Coronary artery (tissue), 2 donors: ENCODE results near the gene NRG4.
"Not testable (repeated sequence)": the region's sequence is repeated elsewhere in the genome, so short reads cannot be mapped to it uniquely, and the experiment has no call there.

Experiments used
- DNase-seq: peaks from one replicate; pipeline ENCODE4 v3.0.0-alpha.2; 2017; ENCODE audit warnings: low spot score
- H3K27ac ChIP-seq, 2 donors: fragments of 200-600 bp; sonication (generic); one replicate each; pipeline ENCODE4 v1.5.1; 2016 to 2019
- H3K4me3 ChIP-seq: fragments of 200-600 bp; sonication (generic); 2 replicates; pipeline ENCODE4 v1.5.1; 2016; ENCODE audit warnings: mild to moderate bottlenecking, moderate library complexity
- CTCF ChIP-seq: fragments of 200-600 bp; sonication (generic); IDR thresholded peaks from one replicate; pipeline ENCODE4 v1.5.1; 2019; ENCODE audit warnings: antibody characterized with exemption

NRG4 gene

GRCh38 chr15:75921732-75922703, 90.2 kb downstream of the NRG4 start:
- Histone ChIP-seq H3K4me3 (no peak overlapping the region), H3K27ac (no peak overlapping the region)
- no peak for TF ChIP-seq CTCF
- no peak for DNase-seq

- Histone ChIP-seq H3K4me3 (no peak overlapping the region), H3K27ac (no peak overlapping the region)
- DNase-seq = no peak
- no peak for TF ChIP-seq CTCF
These were observed 92.1 kb downstream of the NRG4 start for GRCh38 chr15:75920079-75920478.

- TF ChIP-seq CTCF = no peak
- no peak overlapping the region for H3K4me3 ChIP-seq
- no peak overlapping the region for H3K27ac ChIP-seq
- no peak for DNase-seq
These were observed 94.1 kb downstream of the NRG4 start for GRCh38 chr15:75918135-75918534.

- DNase-seq = no peak
- no peak overlapping the region for H3K4me3 ChIP-seq
- no peak overlapping the region for H3K27ac ChIP-seq
- no peak for TF ChIP-seq CTCF
These were observed 95.2 kb downstream of the NRG4 start for GRCh38 chr15:75916978-75917377.

- not testable (repeated sequence) for H3K27ac ChIP-seq, DNase-seq, H3K4me3 ChIP-seq
These were observed 101.9 kb downstream of the NRG4 start for GRCh38 chr15:75910355-75910754.

- no peak for DNase-seq
- no peak for TF ChIP-seq CTCF
- no peak overlapping the region for H3K27ac ChIP-seq
- no peak overlapping the region for H3K4me3 ChIP-seq
These were observed 107.0 kb downstream of the NRG4 start for GRCh38 chr15:75905231-75905630.

GRCh38 chr15:75903331-75904239, 108.6 kb downstream of the NRG4 start, which contains the start of gene FBXO22:
Gene FBXO22, plus strand, starts transcription at chr15:75903878. Its CDS starts 86 bp downstream, at chr15:75903964.
- peak within 1 kb of the TSS; percentile 63 to 90 for H3K27ac ChIP-seq
- TF ChIP-seq CTCF = no peak
- peak within 1 kb of the TSS; percentile 99 for H3K4me3 ChIP-seq
- DNase-seq = peak; percentile 89
